ENCODE measurements around the gene LRIG2. TPM values are rescaled to one million over a fixed set of nuclear protein-coding genes. Genes with fewer than 3 reads are reported as not detected.

Gene LRIG2
- 9.6 and 19.3 TPM in 2 replicates for total RNA-seq

DNA sequence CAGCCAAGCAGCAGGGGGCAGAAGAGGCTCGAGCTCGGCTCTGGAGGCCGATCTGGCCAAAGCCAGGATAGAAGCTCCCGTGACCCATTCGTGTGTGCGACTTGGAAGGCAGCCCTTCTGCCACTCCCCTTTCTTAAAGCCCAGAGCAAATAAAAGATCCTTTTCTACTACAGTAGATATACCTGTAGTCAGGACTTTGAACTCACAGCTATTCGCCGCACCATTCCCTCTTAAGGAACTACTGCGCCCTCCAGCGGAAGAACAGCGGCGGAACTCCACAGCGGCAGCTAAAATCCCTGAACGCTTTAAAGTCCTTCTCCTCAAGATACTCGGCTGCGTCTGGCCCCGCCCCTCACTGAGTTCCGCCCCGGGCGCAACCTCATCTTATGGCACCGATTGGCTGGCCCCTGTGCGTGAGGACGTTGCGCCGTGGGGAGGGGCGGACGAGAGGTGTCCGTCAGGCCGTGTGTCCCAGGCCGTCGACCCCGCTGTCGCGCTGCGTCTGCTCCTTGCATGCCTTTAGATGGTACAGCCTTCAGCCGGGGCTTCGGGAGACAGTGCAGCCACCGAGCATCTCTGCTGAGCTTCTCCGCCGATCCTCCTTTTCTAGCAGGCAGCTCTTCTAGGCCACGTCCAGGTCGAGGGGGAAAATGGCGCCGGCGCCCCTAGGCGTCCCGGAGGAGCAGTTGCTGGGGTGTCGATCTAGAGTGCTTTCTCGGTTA lies at the start of gene LRIG2:
TSS of gene LRIG2 (plus strand) at position 442 of the 722 bp plus-strand sequence. CDS start at position 651, 209 bp downstream.

Other genes starting within 250 kb of the LRIG2 start
- 51.5 and 81.6 TPM in 2 replicates for gene SLC16A1, start 117.0 kb upstream of the LRIG2 start, total RNA-seq

Measured in bladder microvascular endothelial cell (primary cell).